WERI-Rb-1 (cell line): ENCODE measurements around the gene NUMA1.

Experiments used
- DNase-seq: peaks from one replicate; pipeline ENCODE4 v3.0.0-alpha.2; 2020
- H3K27ac ChIP-seq: fragments of 250-450 bp; sonication (Bioruptor Pico); 2 replicates; pipeline ENCODE4 v1.5.1; 2020; ENCODE audit warnings: mild to moderate bottlenecking, moderate library complexity
- H3K27me3 ChIP-seq: fragments of 250-450 bp; sonication (Bioruptor Pico); 2 replicates; pipeline ENCODE4 v1.5.1; 2021; ENCODE audit warnings: mild to moderate bottlenecking, low read depth, moderate library complexity; ENCODE audit not compliant: insufficient read depth, severe bottlenecking
- H3K36me3 ChIP-seq: fragments of 250-450 bp; sonication (Bioruptor Pico); 2 replicates; pipeline ENCODE4 v1.5.1; 2020; ENCODE audit warnings: mild to moderate bottlenecking, moderate library complexity
- H3K4me3 ChIP-seq: 2 replicates; pipeline ENCODE4 v1.5.1; 2011; ENCODE audit warnings: low read depth, mild to moderate bottlenecking, control low read depth, low read length
- H3K9me3 ChIP-seq: fragments of 250-450 bp; sonication (Bioruptor Pico); 2 replicates; pipeline ENCODE4 v1.5.1; 2021; ENCODE audit warnings: mild to moderate bottlenecking, moderate library complexity; ENCODE audit not compliant: severe bottlenecking
- CTCF ChIP-seq: IDR thresholded peaks from 2 replicates; pipeline ENCODE4 v1.5.1; 2011; ENCODE audit warnings: low read depth, mild to moderate bottlenecking, control low read depth, inconsistent platforms, low read length

NUMA1 gene

GRCh38 chr11:72010529-72011233 lies 69.7 kb downstream of the NUMA1 start:
- Histone ChIP-seq H3K9me3 (no peaks in the 10 kb centered on the region), H3K36me3 (peaks cover 98% of the 10 kb centered on the region), H3K4me3 (no peak overlapping the region), H3K27me3 (no peaks in the 10 kb centered on the region), H3K27ac (no peak overlapping the region)
- DNase-seq = no peak
- TF ChIP-seq CTCF = no peak

GRCh38 chr11:72009156-72009555 lies 71.2 kb downstream of the NUMA1 start:
- no peaks in the 10 kb centered on the region for H3K9me3 ChIP-seq
- no peak for TF ChIP-seq CTCF
- peaks cover 98% of the 10 kb centered on the region for H3K36me3 ChIP-seq
- H3K27ac ChIP-seq = no peak overlapping the region
- no peaks in the 10 kb centered on the region for H3K27me3 ChIP-seq
- no peak for DNase-seq
- H3K4me3 ChIP-seq = no peak overlapping the region

GRCh38 chr11:72008728-72009127 lies 71.6 kb downstream of the NUMA1 start:
- Histone ChIP-seq H3K27me3 (no peaks in the 10 kb centered on the region), H3K4me3 (no peak overlapping the region), H3K36me3 (peaks cover 98% of the 10 kb centered on the region), H3K9me3 (no peaks in the 10 kb centered on the region), H3K27ac (no peak overlapping the region)
- DNase-seq = no peak
- no peak for TF ChIP-seq CTCF

GRCh38 chr11:72007587-72007986 lies 72.8 kb downstream of the NUMA1 start:
- peaks cover 98% of the 10 kb centered on the region for H3K36me3 ChIP-seq
- no peak overlapping the region for H3K4me3 ChIP-seq
- H3K27me3 ChIP-seq = no peaks in the 10 kb centered on the region
- H3K9me3 ChIP-seq = no peaks in the 10 kb centered on the region
- no peak for TF ChIP-seq CTCF
- H3K27ac ChIP-seq = no peak overlapping the region
- DNase-seq = no peak

GRCh38 chr11:72007089-72007476 lies 73.3 kb downstream of the NUMA1 start:
- DNase-seq = no peak
- Histone ChIP-seq H3K27ac (no peak overlapping the region), H3K4me3 (no peak overlapping the region), H3K27me3 (no peaks in the 10 kb centered on the region), H3K9me3 (no peaks in the 10 kb centered on the region), H3K36me3 (peaks cover 97% of the 10 kb centered on the region)
- no peak for TF ChIP-seq CTCF
